Amniotic epithelial cell (primary cell): ENCODE results near the gene RBP5.

Source experiments
- DNase-seq: peaks from one replicate; pipeline ENCODE4 v3.0.0-alpha.2; 2010; ENCODE audit warnings: low read depth

RBP5 gene, protein sequence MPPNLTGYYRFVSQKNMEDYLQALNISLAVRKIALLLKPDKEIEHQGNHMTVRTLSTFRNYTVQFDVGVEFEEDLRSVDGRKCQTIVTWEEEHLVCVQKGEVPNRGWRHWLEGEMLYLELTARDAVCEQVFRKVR

DNA sequence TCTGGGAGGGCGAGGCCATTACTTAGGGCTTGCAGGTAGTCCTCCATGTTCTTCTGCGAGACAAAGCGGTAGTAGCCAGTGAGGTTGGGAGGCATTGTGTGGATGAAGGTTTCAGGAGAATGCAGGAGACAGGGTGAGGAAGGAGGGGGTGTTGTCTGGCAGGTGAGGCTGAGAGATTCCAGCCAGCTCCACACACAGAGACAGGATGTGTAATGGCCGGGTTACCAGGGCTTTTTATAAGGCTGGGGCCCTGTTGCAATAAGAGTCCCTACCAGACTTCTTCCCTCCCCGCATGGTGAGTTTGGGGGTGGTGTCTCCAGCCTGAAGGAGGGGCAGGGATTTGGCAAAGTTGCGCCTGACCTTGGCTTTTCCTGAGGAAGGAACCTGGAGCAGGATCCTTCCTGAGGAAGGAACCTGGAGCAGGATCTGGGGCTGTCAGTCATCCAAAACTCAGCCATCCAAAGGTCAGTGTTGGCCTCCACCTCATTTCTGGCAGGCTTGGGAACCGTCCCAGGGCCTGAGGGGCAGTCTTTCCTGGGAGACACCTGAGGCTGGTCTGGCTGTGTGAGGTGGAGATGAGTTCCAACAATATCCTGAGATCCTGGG, at the start of gene RBP5:
Gene RBP5 (minus strand): TSS at position 209 of the 606 bp plus-strand sequence. CDS start 114 bp downstream, at position 95.
- DNase-seq: no peak

DNA sequence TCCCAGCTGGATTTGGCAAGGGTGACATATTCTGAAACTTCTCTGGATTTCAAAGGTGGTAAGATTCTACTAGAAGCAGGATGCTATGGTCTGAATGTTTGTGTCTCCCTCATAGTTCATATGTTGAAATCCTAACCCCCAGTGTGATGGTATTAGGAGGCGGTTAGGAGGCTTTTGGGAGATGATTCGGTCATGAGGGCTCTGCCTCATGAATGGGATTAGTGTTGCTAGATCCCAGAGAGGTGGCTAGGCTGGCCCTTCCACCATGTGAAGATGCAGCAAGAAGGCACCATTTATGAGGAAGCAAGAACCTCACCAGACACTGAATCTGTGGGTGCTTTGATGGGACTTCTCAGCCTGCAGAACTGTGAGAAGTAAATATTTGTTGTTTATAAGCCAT, 49.8 kb upstream of the RBP5 start:
- no peak for DNase-seq

DNA sequence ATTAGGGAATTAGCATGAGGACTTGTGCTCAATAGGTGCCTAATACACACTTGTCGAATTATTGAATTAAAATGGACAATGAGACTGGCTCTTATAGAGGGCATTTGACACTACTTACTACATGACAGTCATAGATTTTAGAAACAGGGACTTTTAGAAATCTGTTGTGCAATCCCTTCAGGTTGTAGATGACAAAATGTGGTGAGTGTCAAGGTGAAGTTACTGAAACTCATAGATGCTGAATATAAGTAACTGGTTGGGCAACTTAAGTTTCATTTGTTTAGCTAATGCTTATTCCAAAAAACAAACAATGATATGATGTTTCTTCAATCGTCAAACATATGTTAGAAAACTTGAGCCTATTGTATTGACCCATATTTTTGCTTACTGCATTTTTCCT, 47.9 kb upstream of the RBP5 start:
- DNase-seq: no peak

DNA sequence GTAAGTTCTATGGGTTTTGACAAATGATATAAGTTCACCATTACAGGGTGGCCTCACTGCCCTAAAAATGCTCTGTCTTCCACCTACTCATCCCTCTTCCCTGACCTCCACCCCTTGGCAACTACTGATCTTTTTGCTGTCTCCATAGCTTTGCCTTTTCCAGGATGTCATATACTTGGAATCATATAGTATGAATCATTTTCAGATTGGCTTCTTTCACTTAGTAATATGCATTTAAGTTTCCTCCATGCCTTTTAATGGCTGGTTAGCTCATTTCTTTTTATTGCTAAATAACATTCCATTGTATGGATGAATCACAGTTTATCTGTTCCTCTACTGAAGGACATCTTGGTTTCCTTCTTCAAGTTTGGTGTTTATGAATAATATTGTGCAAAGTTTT, 46.8 kb upstream of the RBP5 start:
- peak; percentile 71 for DNase-seq

DNA sequence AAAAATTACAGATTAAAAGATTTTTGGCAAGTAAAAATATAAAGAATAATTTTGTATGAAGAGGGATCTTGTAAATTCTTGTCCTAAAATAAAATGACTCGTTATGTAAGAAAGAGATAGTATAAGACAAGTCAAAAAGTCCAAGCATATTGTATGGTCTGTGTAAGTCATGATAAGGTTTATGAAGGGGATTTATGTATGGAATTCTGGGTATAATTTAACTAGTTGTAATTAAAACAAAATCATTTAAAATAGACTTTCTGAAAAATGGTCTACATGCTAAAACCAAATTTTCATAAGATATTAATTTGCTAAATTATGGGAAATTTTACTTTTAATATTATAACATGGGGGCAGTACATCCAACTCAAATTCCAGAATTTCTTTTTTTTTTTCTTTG, 43.2 kb upstream of the RBP5 start:
- DNase-seq: no peak

DNA sequence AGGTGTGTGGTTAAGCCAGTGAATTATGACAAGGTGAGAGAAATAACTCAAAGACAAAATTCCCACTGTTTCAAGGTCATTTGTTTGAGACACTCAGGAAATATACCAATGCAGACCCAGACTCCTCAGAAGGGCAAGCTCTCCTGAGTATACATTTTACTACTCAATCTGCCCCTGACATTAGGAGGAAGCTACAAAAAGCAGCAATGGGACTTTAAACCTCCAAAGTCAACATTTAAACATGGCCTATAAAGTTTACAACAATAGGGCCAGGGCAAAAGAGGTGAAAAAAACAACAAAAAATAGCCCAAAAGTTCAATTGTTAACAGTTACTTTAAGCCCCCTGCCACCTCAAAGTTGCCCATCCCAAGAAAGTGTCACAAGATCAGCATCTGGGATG, 41.3 kb upstream of the RBP5 start:
- DNase-seq: no peak

DNA sequence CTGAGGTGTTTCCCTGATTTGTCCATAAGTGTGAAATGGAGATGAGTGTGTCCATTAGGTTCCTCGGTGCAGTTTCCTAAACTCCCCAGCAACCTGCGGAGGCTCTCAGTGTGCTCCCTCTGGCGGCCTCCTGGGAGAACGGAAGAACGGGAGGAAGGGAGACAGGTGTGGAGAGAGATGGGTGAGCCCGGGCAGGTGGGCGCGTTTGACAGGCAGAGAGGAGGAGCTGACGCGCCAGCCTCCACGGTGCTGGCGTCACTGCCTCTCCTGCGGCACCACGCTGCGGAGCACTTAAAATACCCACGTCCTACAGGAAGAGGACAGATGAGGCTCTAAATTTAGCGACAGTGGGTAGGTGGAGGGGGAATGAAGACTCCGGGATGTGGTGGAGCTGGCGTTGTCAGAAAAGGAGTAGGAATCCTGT, 34.0 kb upstream of the RBP5 start:
- peak; percentile 12 for DNase-seq

DNA sequence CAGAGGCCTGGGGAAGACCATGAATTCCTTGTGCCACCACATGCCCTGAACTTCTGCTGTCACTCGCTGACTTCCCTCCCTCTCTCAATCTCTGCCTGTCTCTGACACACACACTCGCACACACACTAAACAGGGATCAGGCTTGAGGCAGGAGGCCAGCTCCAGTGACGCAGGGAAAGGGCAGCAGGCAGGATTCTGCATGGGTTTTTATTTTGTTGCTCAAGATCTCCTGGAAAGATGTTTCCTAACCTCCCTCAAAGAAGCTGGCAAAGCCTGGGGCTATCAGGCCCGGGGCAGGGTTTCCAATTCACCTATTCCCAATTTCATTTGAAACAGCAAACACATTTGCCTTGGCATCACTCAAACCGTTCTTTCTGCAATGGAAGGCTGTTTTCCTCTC, 33.1 kb upstream of the RBP5 start:
- peak; percentile 82 for DNase-seq

DNA sequence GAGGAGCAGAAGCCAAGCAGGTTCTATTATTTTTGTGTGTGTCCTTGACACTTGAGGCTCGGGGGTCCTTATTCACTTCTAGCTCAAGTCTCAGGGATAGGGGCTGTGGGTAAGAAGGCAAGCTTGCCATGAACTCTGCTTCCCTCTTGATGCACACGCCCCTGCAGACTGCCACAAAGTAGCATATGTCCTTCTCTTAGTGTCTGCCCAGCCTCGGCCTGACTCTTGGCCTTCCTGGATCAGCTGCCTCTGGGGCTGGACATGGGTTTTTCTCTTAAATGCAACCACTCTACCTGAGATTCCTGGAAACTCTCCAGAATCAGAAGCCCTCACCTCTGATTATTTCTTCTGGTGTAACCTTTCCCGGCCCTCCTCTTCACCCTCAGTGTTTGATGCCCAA, 32.6 kb upstream of the RBP5 start:
- no peak for DNase-seq

DNA sequence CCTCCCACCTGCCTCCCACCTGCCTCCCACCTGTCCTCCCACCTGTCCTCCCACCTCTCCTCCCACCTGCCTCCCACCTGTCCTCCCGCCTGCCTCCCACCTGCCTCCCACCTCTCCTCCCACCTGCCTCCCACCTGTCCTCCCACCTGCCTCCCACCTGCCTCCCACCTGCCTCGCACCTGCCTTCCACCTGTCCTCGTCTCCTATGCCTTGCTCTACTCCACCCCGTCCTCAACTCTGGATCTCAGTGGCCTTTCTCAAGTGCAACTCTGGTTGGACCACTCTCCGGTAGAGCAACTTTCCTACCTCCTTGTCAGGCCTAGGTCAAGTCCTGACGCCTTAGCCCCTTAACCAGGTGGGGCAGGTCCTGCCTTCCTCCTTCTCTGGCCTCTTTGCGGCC, 31.5 kb upstream of the RBP5 start:
- no peak for DNase-seq

DNA sequence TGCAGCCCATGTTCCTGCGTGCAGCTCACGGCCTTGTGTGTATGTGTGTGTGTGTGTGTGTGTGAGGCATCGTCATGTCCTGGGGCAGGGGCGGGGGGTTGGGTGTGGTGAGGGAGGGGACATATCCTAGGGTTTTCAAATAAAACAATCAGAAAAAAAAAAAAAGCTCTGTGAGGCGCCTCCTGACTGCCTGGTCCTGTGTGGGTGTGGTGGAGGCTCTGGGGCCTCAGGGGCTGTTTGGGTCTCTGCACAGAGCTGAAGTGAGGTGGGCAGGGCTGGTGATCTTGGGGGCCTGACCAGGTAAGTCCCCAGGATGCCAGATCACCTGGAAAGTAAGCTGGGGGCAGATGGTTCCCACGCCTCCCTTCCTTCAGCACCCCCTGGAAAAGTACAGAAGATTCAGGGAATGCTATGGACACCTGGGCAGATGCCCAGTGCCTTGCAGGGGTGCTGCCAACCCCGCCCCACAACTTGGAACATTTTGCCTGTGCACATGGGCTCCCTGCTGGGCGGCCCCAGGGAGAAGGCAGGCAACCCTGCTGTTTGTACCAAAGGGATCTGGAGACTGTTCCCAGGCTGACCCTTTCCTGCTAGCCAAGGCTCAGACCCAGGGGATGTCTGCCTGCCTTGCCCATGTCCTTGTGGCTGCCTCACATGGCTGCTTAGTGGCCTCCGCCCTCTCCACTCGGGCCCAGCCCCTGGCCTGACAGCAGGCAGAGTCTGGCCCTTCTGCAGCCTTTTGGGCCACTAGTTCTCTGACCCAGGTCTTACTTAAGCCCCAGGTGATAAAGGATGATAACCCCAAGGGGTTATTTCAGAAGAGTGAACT, 30.3 kb upstream of the RBP5 start:
- no peak for DNase-seq

DNA sequence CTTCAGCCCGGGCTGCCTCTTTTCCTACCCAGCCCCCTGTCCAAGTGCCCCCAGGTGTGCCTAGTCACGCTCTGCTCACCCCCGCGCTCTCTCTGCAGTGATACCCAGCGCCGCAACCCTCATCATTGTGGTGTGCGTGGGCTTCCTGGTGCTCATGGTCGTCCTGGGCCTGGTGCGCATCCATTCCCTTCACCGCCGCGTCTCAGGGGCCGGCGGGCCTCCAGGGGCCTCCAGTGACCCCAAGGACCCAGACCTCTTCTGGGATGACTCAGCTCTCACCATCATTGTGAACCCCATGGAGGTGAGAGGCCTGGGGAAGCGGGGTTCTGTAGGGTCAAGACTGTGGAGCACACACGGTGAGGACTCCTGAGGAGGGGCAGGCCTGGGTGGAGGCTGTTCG, 28.7 kb upstream of the RBP5 start:
- no peak for DNase-seq

DNA sequence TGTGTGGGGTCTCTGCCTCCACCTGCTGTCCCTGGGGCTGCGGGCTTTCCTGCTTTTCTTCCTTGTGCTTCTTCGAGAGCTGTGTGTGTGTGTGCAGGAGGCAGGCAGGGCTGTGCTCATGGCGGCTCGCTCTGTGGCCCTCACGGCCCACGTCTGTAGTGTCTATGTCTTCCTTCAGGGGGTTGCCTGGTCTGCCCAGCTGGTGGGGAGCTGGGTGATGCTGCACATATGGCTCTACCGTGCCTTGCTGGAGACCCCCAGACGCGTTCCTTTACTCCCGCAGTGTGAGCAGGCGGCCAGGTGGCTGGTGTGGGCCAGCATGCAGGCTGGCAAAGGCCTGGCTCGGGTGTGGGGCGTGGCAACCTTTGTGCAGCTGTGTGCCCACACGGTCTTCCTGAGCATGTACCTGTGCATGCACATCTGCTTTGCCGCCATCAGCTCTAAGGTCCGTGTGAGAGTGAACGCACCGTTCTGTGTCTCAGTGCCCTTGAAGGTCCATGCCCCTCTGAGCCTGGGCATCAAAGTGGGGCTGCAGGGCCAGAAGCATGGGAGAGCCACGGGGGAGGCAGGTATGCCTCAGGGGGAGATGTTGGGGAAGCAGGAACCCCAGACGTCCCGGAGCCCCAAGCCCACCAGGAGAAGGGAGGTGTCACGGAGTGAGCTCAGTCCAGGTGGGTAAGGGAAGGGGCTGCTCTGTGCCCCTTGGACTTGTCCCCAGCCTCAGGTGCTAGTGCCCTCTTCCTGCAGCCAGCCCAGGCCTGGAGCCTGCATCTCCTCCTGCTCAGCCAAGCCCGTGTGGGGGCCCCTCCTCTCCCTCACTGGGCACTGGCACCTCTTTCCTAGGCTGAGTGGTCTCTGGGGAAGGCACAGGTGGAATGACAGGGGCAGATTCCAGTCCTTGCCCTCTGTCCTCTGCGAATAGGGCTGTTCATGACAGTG, 27.8 kb upstream of the RBP5 start:
- no peak for DNase-seq

DNA sequence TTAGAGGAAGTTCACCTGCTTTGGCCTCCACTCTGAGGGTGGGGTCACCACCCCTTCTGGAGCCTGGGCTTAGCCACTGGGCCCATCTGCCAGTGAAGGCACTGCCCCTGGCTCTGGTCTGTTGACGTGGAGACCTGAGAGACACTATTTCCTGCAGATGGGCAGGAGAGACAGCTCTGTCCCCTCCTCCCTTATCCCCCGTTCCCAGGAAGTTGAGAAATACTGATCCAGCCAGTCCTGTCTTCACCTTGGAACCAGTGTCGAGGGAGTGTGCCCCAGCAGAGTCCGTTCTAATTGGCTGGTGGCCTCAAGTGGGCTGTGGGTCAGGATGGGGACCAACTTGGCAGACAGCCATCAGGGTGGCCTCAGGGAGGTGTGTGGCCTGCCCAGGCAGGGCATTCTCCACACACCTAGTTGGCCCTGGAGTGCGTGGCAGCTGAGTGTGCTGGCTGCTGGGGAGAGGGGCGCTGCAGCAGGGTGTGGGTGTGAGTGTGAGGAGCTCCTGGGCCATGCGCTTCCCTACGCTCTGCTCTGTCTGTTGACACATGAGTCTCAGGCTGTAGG, 26.9 kb upstream of the RBP5 start:
- no peak for DNase-seq

DNA sequence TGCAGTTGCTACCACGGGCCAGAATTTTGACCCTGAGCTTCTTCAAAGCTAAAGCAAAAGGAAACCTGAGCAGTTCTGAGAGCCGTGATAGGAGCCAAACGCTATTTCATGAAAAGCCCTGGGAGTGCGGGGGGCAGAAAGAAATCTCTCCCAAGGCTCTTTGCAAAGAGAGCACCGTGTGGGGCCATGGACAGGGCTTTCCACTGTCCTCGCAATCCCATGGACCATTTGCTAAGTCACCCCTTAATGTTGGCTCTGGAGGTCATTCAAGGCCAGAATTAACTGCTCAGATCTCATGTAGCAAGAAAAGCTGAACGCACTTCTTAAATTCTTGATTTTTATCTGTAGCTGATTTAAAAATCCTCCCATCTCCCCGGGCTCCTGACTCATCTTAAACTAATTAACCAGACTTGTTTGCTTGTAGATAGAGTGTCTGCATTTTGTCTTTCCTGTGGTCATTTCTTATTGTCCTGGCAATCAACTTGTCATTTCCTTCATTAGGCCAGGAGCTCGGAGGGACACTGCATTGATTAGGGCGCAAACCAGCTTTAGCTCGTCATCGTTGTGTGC, 26.3 kb upstream of the RBP5 start:
- DNase-seq: peak; percentile 37

DNA sequence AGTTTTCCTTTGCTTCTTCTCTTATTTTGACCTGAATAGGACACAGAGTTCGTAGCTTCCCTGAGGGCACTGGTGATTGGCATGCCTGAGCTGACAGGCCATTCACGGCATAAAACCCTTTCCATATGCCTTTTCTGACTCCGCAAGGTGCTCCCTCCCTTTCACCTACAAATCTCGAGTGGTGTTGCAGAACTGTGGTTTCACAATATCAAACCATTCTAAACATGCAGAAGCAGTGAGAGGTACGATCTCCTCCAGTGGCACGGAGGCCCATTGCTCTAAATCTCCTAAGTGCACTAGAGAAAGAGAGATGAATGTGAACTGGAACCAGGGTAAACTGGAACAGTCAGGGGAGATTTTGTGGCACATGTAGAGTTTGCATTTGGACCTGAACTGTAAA, 25.4 kb upstream of the RBP5 start:
- DNase-seq: peak; percentile 38

DNA sequence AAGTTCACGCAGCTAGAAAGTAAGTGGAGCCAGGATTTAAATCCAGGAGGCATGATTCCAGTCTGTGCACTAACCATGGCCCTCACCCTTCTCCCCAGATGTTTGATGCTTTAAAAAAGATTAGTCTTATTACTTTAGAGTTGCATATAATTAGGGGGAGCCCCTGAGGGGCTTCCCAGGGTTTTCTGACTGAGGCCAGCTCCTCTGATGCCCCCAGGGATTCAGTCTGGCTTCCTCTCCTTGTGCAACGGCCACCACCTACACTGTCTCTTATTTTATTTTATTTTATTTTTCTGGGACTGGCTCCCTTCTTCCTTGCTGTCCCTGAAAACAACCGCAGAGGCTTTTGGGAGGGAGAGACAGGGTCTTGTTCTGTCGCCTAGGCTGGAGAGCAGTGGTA, 24.1 kb upstream of the RBP5 start:
- DNase-seq: no peak

DNA sequence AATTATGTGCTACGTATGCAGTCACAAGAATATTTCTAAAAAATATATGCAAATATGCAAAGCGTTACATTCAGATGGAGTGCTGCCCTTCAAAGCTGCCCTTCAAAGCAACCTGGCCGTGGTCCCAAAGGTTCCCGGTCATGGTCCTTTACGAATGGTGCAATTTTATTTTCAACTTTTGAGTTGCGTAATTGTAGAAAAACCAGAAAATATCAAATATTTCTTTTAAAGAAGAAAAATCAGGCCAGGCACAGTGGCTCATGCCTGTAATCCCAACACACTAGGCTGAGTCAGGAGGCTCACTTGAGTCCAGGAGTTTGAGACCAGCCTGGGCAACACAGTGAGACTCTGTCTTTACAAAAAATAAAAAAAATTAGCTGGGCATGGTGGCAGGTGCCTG, 22.8 kb upstream of the RBP5 start:
- DNase-seq: no peak

DNA sequence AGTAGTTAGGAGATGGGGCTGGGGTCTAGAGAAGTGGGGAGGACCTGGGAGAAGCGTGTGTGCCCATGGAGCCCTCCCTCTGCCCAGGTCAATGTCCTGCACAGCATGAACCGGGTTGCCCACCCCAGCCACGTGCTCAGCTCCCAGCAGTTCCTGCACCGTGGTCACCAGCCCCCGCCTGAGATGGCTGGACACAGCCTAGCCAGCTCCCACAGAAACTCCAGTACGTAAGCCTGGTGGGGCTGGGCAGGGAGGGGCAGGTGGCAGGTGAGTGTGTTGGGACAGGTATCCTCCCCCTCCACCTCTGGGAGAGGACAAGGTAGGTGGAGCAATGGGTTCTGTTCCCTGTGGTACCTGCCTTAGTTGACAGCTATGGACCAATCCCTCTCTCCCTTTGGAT, 22.2 kb upstream of the RBP5 start:
- no peak for DNase-seq

DNA sequence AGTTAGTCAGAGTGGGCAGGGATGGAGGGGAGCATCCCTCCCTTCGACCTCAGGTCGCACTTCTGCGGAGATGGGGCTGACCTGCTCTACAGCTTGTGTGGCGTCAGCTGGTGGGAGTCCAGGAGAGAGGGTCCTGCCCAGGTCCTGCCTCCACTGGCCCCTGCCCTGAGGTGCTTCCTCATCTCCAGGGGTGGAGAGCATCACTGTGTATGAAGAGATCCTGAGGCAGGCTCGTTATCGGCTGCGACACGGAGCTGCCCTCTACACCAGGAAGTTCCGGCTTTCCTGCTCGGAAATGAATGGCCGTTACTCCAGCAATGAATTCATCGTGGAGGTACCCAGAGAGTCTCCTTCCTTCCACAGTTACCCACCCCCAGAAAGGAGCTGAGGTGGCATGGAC, 21.7 kb upstream of the RBP5 start:
- no peak for DNase-seq

DNA sequence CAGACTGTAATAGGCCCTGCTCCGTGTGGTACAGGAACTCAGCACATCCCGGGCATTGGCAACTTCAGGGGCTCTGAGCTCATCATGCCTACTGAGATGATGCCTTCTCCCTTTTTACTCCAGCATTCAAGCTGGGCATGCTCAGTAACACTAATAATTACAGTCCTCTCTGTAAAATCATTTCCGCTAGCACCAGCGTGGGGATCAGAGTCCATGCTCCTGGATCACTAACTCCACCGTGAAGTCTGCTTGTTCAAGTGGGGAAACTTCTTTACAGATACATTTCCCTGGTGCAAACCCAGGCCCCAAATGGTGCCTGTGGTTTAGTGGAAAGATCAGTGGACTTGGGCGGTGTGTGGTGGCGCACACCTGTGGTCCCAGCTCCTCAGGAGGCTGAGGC, 18.2 kb upstream of the RBP5 start:
- DNase-seq: no peak

DNA sequence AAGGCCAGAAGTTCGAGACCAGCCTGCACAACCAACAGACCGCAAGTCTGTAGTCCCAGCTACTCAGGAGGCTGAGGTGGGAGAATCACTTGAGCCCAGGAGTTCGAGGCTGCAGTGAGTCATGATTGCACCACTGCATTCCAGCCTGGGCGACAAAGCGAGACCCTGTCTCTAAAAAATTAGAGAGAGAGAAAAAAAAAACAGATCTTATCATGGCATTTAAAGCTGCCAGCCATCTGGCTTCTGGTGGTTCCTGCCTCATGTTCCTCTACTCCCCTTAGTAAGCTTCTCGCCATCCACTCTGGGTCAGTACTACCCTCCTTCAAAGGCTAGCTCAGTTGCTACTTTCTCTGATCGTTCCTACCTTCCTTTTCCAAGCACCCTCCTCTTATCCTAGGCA, 17.5 kb upstream of the RBP5 start:
- no peak for DNase-seq
